Thyroid gland (tissue), 4 donors: ENCODE results near the gene TGM5. TPM values are rescaled to one million over a fixed set of nuclear protein-coding genes. Genes with fewer than 3 reads are reported as not detected.

Experiments used
- DNase-seq, 2 donors: peaks; one replicate each; pipeline ENCODE4 v3.0.0-alpha.2; 2019
- H3K27ac ChIP-seq, 3 donors: fragments of 200-600 bp; sonication (generic); 1 replicate in 2 of 3; 2 replicates in 1 of 3; pipeline ENCODE4 v1.5.1; 2016 to 2019; ENCODE audit warnings: mild to moderate bottlenecking in 1 of 3, moderate library complexity in 1 of 3
- H3K27me3 ChIP-seq: fragments of 200-600 bp; sonication (generic); one replicate; pipeline ENCODE4 v1.5.1; 2019
- H3K36me3 ChIP-seq, 2 donors: fragments of 200-600 bp; sonication (generic); one replicate each; pipeline ENCODE4 v1.5.1; 2016 to 2019
- H3K4me1 ChIP-seq, 2 donors: fragments of 200-600 bp; sonication (generic); one replicate each; pipeline ENCODE4 v1.5.1; 2017 to 2019
- H3K4me3 ChIP-seq, 3 donors: fragments of 200-600 bp; sonication (generic); replicated peaks in 1 of 3; 1 replicate in 2 of 3; 2 replicates in 1 of 3; pipeline ENCODE4 v1.5.1; 2016; ENCODE audit warnings: mild to moderate bottlenecking in 1 of 3
- H3K9me3 ChIP-seq: fragments of 200-600 bp; sonication (generic); one replicate; pipeline ENCODE4 v1.5.1; 2017
- CTCF ChIP-seq, 6 experiments: fragments of 200-600 bp in 3 of 6; fragments of 450-650 bp in 3 of 6; sonication (generic) in 3 of 6; IDR thresholded peaks; one replicate each; pipeline ENCODE4 v1.5.1; 2016 to 2019; ENCODE audit warnings: antibody characterized with exemption in 6 of 6, mild to moderate bottlenecking in 2 of 6, inconsistent platforms in 1 of 6, moderate library complexity in 1 of 6
- POLR2A ChIP-seq, 2 donors: fragments of 450-650 bp; IDR thresholded peaks; one replicate each; pipeline ENCODE4 v1.6.1; 2017; ENCODE audit warnings: antibody characterized with exemption in 2 of 2, mild to moderate bottlenecking in 2 of 2, moderate library complexity in 1 of 2
- WGBS, 2 donors: methylation state at CpG; one replicate each; pipeline ENCODE4 v1.1.5; 2017; 5-methylcytosine and 5-hydroxymethylcytosine counted together
- intact Hi-C: fragments of 100-400 bp; cut with DNase I; formaldehyde crosslinking; loops from one replicate; pipeline ENCODE4 v1.15.1; 2023
- total RNA-seq, 4 donors: library from RNA; depleted of rRNA; stranded (reverse); fragments of >200 nt; gene quantifications; one replicate each; pipeline ENCODE4 v1.2.3, GENCODE V29; 2016

Gene TGM5
- total RNA-seq, 4 donors from 2014 or later, result not detected

- TF ChIP-seq POLR2A (IDR thresholded peaks at IDR 0.05) (no peak), CTCF (IDR thresholded peaks at IDR 0.05) (no peak)
- no peak overlapping the region for H3K4me3 ChIP-seq
- WGBS, 2 donors, result 86 to 89% methylated on average over 9 of the region's 9 CpGs
- H3K27me3 ChIP-seq, result no peaks in the 10 kb centered on the region
- no peaks in the 10 kb centered on the region for H3K36me3 ChIP-seq
- intact Hi-C loops, result no loop called here
- H3K27ac ChIP-seq, result no peak overlapping the region
- DNase-seq, result no peak
- H3K9me3 ChIP-seq, result no peaks in the 10 kb centered on the region
- peaks cover 0 to 4% of the 10 kb centered on the region in 2 donors for H3K4me1 ChIP-seq
Measured at GRCh38 chr15:43210807-43211206, 55.9 kb downstream of the TGM5 start.

GRCh38 chr15:43210172-43210745 lies 56.5 kb downstream of the TGM5 start:
- DNase-seq, result no peak
- TF ChIP-seq CTCF (IDR thresholded peaks at IDR 0.05) (no peak), POLR2A (IDR thresholded peaks at IDR 0.05) (no peak)
- Histone ChIP-seq H3K27ac (no peak overlapping the region), H3K4me1 (peaks cover 0 to 4% of the 10 kb centered on the region in 2 donors), H3K9me3 (no peaks in the 10 kb centered on the region), H3K27me3 (no peaks in the 10 kb centered on the region), H3K36me3 (no peaks in the 10 kb centered on the region), H3K4me3 (no peak overlapping the region)
- WGBS, 2 donors, result 90% methylated on average over 15 of the region's 15 CpGs
- intact Hi-C loops, result no loop called here

- H3K27me3 ChIP-seq, result no peaks in the 10 kb centered on the region
- no peak overlapping the region for H3K4me3 ChIP-seq
- peaks cover 0 to 4% of the 10 kb centered on the region in 2 donors for H3K4me1 ChIP-seq
- H3K36me3 ChIP-seq, result no peaks in the 10 kb centered on the region
- TF ChIP-seq CTCF (IDR thresholded peaks at IDR 0.05), result no peak
- TF ChIP-seq POLR2A (IDR thresholded peaks at IDR 0.05), result no peak
- WGBS, 2 donors, result 77 to 83% methylated on average over 9 to 13 of the region's 13 CpGs
- no peaks in the 10 kb centered on the region for H3K9me3 ChIP-seq
- H3K27ac ChIP-seq, result no peak overlapping the region
- DNase-seq, result peak in 1 of 2 donors; percentile 14
- intact Hi-C loops, result no loop called here
Measured at GRCh38 chr15:43209059-43209824, 57.5 kb downstream of the TGM5 start.

- WGBS, 2 donors, result 49 to 57% methylated on average over 22 to 23 of the region's 23 CpGs
- DNase-seq, result peak; percentile 47 to 62
- Histone ChIP-seq H3K4me1 (peaks cover 0 to 8% of the 10 kb centered on the region in 2 donors), H3K27me3 (no peaks in the 10 kb centered on the region), H3K4me3 (no peak overlapping the region), H3K9me3 (no peaks in the 10 kb centered on the region), H3K27ac (no peak overlapping the region), H3K36me3 (no peaks in the 10 kb centered on the region)
- intact Hi-C loops, result no loop called here
- TF ChIP-seq POLR2A (IDR thresholded peaks at IDR 0.05) (no peak), CTCF (IDR thresholded peaks at IDR 0.05) (no peak)
Measured at GRCh38 chr15:43208052-43209002, 58.4 kb downstream of the TGM5 start.
